Breast epithelium (tissue), 4 donors: Measurements from ENCODE around the gene POGK. TPM values are rescaled to one million over a fixed set of nuclear protein-coding genes. Genes with fewer than 3 reads are reported as not detected.

Source experiments
- DNase-seq, 2 donors: peaks; one replicate each; pipeline ENCODE4 v3.0.0-alpha.2; 2019; ENCODE audit warnings: low spot score in 2 of 2
- H3K27ac ChIP-seq, 2 donors: fragments of 200-600 bp; sonication (generic) in 1 of 2; one replicate each; pipeline ENCODE4 v1.5.1; 2016 to 2019; ENCODE audit warnings: mild to moderate bottlenecking in 1 of 2
- H3K27me3 ChIP-seq, 2 donors: fragments of 200-600 bp; sonication (generic) in 1 of 2; one replicate each; pipeline versions ENCODE4 v1.5.1 to v1.6.0; 2017 to 2019; ENCODE audit warnings: control low read depth in 1 of 2, mild to moderate bottlenecking in 1 of 2
- H3K36me3 ChIP-seq: fragments of 200-600 bp; one replicate; pipeline ENCODE4 v1.5.1; 2019
- H3K4me1 ChIP-seq, 2 donors: fragments of 200-600 bp; sonication (generic); one replicate each; pipeline ENCODE4 v1.5.1; 2016 to 2019; ENCODE audit warnings: control low read depth in 1 of 2
- H3K4me3 ChIP-seq, 3 donors: fragments of 200-600 bp; sonication (generic); 1 replicate in 2 of 3; 2 replicates in 1 of 3; pipeline ENCODE4 v1.5.1; 2016 to 2019; ENCODE audit warnings: mild to moderate bottlenecking in 3 of 3, moderate library complexity in 2 of 3
- H3K9me3 ChIP-seq, 2 donors: fragments of 200-600 bp; sonication (generic) in 1 of 2; one replicate each; pipeline ENCODE4 v1.5.1; 2016 to 2019; ENCODE audit warnings: control low read depth in 1 of 2
- POLR2A ChIP-seq: fragments of 450-650 bp; IDR thresholded peaks from one replicate; pipeline ENCODE4 v1.6.1; 2016; ENCODE audit warnings: antibody characterized with exemption, mild to moderate bottlenecking, moderate library complexity
- POLR2AphosphoS5 ChIP-seq, 3 donors: sonication (generic); formaldehyde crosslinking; IDR thresholded peaks; one replicate each; pipeline ENCODE4 v1.6.1; 2017; ENCODE audit warnings: antibody characterized with exemption in 3 of 3
- intact Hi-C: fragments of 100-400 bp; cut with DNase I; formaldehyde crosslinking; loops from one replicate; pipeline ENCODE4 v1.15.1; 2023; ENCODE audit warnings: low total_unique reads
- total RNA-seq, 3 donors: library from RNA; depleted of rRNA; stranded (reverse); fragments of >200 nt; gene quantifications; one replicate each; pipeline ENCODE4 v1.1.0, GENCODE V29; 2016
- TF ChIP-seq, protein P1 (sequence below), 3 donors: fragments of 450-650 bp; IDR thresholded peaks; one replicate each; pipeline ENCODE4 v1.5.1; 2016 to 2017; ENCODE audit warnings: antibody characterized with exemption in 3 of 3, mild to moderate bottlenecking in 3 of 3, moderate library complexity in 3 of 3

POGK gene
- total RNA-seq, 3 donors from 2014 or later, result 29.5 to 42.9 (median 29.8) TPM

DNA sequence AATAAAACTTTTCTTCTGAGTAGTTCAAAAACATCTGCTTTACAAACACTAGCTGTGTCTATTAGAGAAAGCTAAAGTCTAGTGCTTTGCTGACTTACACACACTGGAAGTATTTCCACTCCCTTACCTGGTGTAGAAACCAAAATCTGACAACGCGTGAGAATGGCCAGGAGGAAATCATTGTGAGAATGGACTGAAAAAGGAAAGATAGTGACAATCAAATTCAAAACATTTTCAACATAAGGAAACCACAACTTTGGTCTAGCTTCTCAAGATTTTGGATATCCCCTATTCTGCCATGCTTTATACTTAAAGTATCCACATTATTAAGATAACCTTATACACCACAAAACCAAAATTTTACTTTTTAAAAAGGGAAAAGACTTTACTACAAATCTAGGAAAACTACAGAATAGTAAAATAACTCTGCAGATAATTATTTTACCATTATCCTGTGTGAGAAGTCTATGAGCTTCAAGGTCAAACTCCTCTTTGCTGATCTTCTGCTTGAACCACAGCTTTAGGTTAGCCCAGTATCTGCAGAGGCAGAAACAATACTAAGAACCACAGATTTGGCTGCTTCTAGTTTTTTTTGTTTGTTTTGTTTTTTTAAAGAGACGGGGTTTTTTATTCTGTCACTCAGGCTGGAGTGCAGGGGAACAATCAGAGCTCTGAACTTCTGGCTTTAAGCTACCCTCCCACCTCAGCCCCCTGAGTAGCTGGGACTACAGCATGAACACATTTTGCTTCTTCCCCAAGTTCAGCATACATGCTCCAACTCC, 30.2 kb downstream of the POGK start:
- no peak for DNase-seq
- no peaks in the 10 kb centered on the region for H3K27me3 ChIP-seq
- TF ChIP-seq, protein P1, sequence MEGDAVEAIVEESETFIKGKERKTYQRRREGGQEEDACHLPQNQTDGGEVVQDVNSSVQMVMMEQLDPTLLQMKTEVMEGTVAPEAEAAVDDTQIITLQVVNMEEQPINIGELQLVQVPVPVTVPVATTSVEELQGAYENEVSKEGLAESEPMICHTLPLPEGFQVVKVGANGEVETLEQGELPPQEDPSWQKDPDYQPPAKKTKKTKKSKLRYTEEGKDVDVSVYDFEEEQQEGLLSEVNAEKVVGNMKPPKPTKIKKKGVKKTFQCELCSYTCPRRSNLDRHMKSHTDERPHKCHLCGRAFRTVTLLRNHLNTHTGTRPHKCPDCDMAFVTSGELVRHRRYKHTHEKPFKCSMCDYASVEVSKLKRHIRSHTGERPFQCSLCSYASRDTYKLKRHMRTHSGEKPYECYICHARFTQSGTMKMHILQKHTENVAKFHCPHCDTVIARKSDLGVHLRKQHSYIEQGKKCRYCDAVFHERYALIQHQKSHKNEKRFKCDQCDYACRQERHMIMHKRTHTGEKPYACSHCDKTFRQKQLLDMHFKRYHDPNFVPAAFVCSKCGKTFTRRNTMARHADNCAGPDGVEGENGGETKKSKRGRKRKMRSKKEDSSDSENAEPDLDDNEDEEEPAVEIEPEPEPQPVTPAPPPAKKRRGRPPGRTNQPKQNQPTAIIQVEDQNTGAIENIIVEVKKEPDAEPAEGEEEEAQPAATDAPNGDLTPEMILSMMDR (IDR thresholded peaks at IDR 0.05), result no peak
- no peak for TF ChIP-seq POLR2AphosphoS5 (IDR thresholded peaks at IDR 0.05)
- H3K36me3 ChIP-seq, result no peaks in the 10 kb centered on the region
- H3K4me1 ChIP-seq, result no peaks in the 10 kb centered on the region
- no peaks in the 10 kb centered on the region for H3K9me3 ChIP-seq
- no peak overlapping the region for H3K27ac ChIP-seq
- intact Hi-C loops, result no loop called here
- no peak overlapping the region for H3K4me3 ChIP-seq

DNA sequence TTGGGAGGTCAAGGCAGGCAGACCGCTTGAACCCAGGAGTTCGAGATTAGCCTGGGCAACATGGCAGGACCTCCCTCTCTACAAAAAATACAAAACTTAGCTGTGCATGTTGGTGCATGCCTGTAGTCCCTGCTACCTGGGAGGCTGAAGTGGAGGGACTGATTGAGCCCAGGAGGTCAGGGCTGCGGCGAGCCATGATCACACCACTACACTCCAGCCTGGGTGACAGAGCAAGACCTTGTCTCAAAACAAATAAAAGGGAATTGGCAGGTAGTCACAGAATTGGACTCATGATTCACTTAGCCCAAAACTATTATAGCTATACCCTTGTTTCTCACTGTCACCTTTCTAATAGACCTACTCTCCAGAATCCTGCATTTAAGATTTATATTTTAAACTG, 31.3 kb downstream of the POGK start:
- Histone ChIP-seq H3K27me3 (no peaks in the 10 kb centered on the region), H3K36me3 (no peaks in the 10 kb centered on the region), H3K9me3 (no peaks in the 10 kb centered on the region), H3K27ac (no peak overlapping the region), H3K4me1 (peaks cover 0 to 4% of the 10 kb centered on the region in 2 donors), H3K4me3 (no peak overlapping the region)
- no peak for DNase-seq
- intact Hi-C loops, result no loop called here
- no peak for TF ChIP-seq POLR2A
- TF ChIP-seq, protein P1 (IDR thresholded peaks at IDR 0.05), result no peak
- TF ChIP-seq POLR2AphosphoS5 (IDR thresholded peaks at IDR 0.05), result no peak

DNA sequence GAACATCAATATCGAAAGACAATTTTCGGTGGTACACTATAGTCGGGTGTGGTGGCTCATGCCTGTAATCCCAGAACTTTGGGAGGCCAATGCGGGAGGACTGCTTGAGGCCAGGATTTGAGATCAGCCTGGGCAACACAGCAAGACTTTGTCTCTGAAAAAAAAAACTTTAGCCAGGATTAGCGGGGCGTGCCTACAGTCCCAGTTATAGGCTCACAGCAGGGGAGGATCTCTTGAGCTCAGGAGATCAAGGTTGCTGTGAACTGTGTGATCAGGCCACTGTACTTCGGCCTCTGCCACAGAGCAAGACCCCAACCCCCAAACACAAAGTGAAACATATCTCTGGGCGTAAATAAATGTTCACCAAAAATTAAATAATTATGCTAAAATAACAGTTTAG, 35.2 kb downstream of the POGK start:
- DNase-seq, result no peak
- H3K36me3 ChIP-seq, result no peaks in the 10 kb centered on the region
- intact Hi-C loops, result no loop called here
- TF ChIP-seq, protein P1 (IDR thresholded peaks at IDR 0.05), result no peak
- H3K4me3 ChIP-seq, result no peak overlapping the region
- H3K27ac ChIP-seq, result no peak overlapping the region
- H3K4me1 ChIP-seq, result peaks cover 0 to 4% of the 10 kb centered on the region in 2 donors
- H3K27me3 ChIP-seq, result no peaks in the 10 kb centered on the region
- no peaks in the 10 kb centered on the region for H3K9me3 ChIP-seq

DNA sequence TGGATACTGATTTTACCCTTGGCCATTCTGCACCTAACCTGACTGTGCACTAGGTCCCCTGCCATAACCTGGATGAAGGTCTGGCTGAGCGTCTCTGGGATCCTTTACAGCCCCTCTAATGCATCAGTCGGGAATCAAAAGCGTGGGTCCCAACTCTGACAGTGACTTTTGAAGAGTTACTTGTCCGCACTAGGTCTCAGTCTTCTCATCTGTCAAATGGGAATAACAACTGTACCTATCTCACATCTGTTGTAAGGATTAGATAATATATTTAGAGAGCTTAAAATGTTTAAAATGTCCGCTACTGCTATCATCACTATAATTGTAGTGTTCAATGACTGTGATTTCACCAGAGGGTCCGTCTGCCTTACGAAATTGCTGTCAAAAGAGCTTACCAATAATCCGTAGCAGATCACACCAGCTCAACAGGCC, 36.0 kb downstream of the POGK start:
- no peaks in the 10 kb centered on the region for H3K9me3 ChIP-seq
- peaks cover 0 to 4% of the 10 kb centered on the region in 2 donors for H3K4me1 ChIP-seq
- no peaks in the 10 kb centered on the region for H3K27me3 ChIP-seq
- H3K4me3 ChIP-seq, result peak overlapping the region; percentile 85 to 98 (median 89)
- no peaks in the 10 kb centered on the region for H3K36me3 ChIP-seq
- DNase-seq, result no peak
- H3K27ac ChIP-seq, result peak overlapping the region; percentile 91 to 94
- intact Hi-C loops, result no loop called here
- TF ChIP-seq POLR2AphosphoS5 (IDR thresholded peaks at IDR 0.05) (no peak), POLR2A (no peak)
- TF ChIP-seq, protein P1 (IDR thresholded peaks at IDR 0.05), result no peak

DNA sequence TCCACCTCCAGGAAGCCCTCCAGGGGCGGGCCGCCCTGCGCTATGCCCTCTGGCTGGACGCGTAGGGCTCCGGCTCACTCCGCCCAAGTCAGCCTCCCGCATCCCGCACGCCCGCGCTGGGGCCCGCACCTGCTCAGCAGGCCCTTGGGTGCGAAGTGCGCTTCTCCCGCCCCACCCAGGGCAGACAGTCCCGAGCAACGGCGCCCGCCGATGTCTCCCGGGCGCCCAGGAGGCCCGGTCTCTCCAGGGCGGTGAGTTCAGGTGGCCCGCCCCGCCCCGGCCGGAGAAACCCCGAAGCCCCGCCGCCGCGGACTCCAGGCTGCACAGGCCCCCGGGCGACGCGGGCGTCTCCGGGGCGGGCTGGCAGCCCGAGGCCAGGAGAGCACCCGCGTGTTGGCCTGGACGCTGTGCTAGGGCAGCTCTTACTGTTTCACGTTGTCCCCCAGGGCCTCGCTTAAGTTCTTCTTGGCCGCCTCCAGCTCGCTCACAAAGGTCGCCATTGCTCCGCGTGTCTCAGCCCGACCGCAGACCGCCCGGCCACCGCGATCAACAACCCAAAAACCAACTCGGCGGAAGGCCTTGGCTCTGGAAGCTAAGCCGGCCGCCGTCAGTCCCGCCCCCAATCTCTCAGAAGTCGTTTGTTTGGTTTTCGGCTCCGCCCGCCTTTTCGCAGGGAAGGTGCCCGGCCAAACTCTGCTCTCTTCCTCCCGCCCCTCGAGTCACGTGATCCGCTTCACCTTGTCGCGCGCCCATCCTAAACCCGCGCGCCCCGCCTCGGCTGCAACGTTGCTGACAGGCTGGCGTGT, 36.7 kb downstream of the POGK start, which contains the start of gene TADA1:
Gene TADA1 (minus strand): TSS at position 531 of the 806 bp plus-strand sequence. CDS start 31 bp downstream, at position 500.
- intact Hi-C loops, result no loop called here
- Histone ChIP-seq H3K27me3 (no peaks in the 10 kb centered on the region), H3K9me3 (no peaks in the 10 kb centered on the region), H3K27ac (peak within 1 kb of the TSS; percentile 91 to 94), H3K4me1 (peaks cover 0 to 4% of the 10 kb centered on the region in 2 donors), H3K4me3 (peak within 1 kb of the TSS; percentile 85 to 98 (median 89)), H3K36me3 (no peaks in the 10 kb centered on the region)
- TF ChIP-seq POLR2AphosphoS5 (IDR thresholded peaks at IDR 0.05) (peak in 2 of 3 donors; percentile 48 to 74), POLR2A (no peak)
- DNase-seq, result peak; percentile 98 to 99
